Upper lobe of left lung (tissue), 6 donors: Measurements from ENCODE around the gene SLC26A2. TPM values are rescaled to one million over a fixed set of nuclear protein-coding genes. Genes with fewer than 3 reads are reported as not detected.
A peak's percentile ranks its signal among the peaks of the same experiment; 100 is the strongest.

Source experiments
- ATAC-seq, 2 donors: fragments of 200-7000 bp; cut with Tn5 transposase; one replicate each; pipeline ENCODE4 v1.9.1; 2022; ENCODE audit warnings: mild to moderate bottlenecking in 2 of 2, moderate library complexity in 2 of 2; ENCODE audit not compliant: low FRiP score in 2 of 2
- DNase-seq, 2 donors: peaks; one replicate each; pipeline ENCODE4 v3.0.0-alpha.2; 2019 to 2020
- H3K27ac ChIP-seq, 4 donors: fragments of 200-600 bp; sonication (generic); one replicate each; pipeline ENCODE4 v1.5.1; 2016 to 2019
- H3K27me3 ChIP-seq, 4 donors: fragments of 200-600 bp; sonication (generic); one replicate each; pipeline ENCODE4 v1.5.1; 2017 to 2019
- H3K36me3 ChIP-seq, 4 donors: fragments of 200-600 bp; sonication (generic); one replicate each; pipeline ENCODE4 v1.5.1; 2016 to 2019
- H3K4me1 ChIP-seq, 4 donors: fragments of 200-600 bp; sonication (generic); one replicate each; pipeline ENCODE4 v1.5.1; 2018 to 2019
- H3K4me3 ChIP-seq, 4 donors: fragments of 200-600 bp; sonication (generic); one replicate each; pipeline ENCODE4 v1.5.1; 2017 to 2019; ENCODE audit warnings: mild to moderate bottlenecking in 2 of 4, moderate library complexity in 1 of 4
- H3K9me3 ChIP-seq, 4 donors: fragments of 200-600 bp; sonication (generic); one replicate each; pipeline ENCODE4 v1.5.1; 2018 to 2019
- EP300 ChIP-seq, 4 donors: sonication (generic); formaldehyde crosslinking; IDR thresholded peaks; one replicate each; pipeline ENCODE4 v1.5.1; 2017; ENCODE audit warnings: antibody characterized with exemption in 4 of 4, control low read depth in 2 of 4
- POLR2A ChIP-seq, 4 donors: fragments of 450-650 bp; IDR thresholded peaks; one replicate each; pipeline ENCODE4 v1.5.1; 2016 to 2017; ENCODE audit warnings: antibody characterized with exemption in 4 of 4, mild to moderate bottlenecking in 2 of 4
- POLR2AphosphoS5 ChIP-seq, 2 donors: sonication (generic); formaldehyde crosslinking; IDR thresholded peaks; one replicate each; pipeline ENCODE4 v1.5.1; 2017; ENCODE audit warnings: antibody characterized with exemption in 2 of 2
- WGBS, 2 donors: methylation state at CpG; one replicate each; pipeline ENCODE4 v1.1.5; 2017 to 2018; 5-methylcytosine and 5-hydroxymethylcytosine counted together
- total RNA-seq, 6 donors: library from RNA; depleted of rRNA in 4 of 6; stranded (reverse); fragments of >200 nt in 4 of 6; gene quantifications; one replicate each; pipeline versions ENCODE4 v1.1.0 to v1.2.1, GENCODE V29; 2016 to 2021
- TF ChIP-seq, protein P1 (sequence below), 6 experiments: fragments of 450-650 bp in 4 of 6; fragments of 200-600 bp in 2 of 6; sonication (generic) in 2 of 6; IDR thresholded peaks; one replicate each; pipeline ENCODE4 v1.5.1; 2016 to 2019; ENCODE audit warnings: antibody characterized with exemption in 6 of 6
- donor health status: DM: no; HTN: no; CAD: no; lungs with moderate emphysema.
- donor health status: DM: no; HTN: yes; CAD: no; lungs with severe emphysema.

Gene SLC26A2
- total RNA-seq, 6 donors from 2014 or later = 7.3 to 21.6 (median 16.8) TPM

DNA sequence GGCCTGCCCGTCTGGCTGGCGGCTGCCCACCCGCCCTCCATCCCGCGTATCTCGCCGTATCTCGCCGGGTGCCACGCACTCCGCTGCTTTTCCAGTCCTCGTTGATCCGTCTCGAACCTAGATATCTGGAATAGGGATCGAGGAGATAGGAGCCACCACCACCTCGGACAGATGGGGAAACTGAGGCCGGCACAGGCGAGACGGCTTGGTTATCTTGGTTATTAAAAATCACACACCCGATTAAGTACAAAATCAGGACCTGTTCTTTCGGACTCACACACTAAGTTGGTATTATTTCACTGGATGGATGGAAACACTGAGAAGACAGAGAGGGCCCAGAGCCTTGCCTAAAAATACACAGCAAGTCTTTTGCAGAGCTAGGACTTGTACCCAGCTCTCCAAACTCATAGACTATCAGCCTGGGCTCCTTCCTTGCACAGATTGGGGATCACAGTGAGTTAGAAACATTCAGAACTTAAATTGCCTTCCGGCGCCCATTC, 678 bp downstream of the SLC26A2 start:
- H3K27ac ChIP-seq = peak overlapping the region; percentile 88 to 93 (median 92)

DNA sequence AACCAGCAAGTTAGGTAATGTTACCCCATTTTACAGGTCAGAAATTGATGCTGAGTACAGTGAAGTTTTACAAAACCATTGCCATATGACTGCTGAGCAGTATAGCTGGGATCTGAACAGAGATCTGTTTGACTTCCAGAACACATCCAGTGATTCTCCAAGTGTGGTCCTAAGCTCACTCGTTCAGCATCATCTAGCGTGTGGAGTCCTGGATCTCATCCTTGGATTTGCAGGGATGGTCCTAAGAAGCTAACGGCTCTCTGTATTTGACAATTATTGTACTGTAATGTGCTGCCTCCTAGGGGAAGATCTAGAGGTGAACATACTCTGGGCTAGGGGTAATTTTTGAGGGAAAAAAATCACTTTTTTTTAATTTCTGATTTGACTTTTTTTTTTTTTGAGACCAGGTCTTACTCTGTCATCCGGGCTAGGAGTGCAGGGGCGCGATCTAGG, 1.4 kb downstream of the SLC26A2 start:
- Histone ChIP-seq H3K27me3 (no peaks in the 10 kb centered on the region), H3K27ac (peak overlapping the region in 1 of 4 donors; percentile 90), H3K9me3 (no peaks in the 10 kb centered on the region), H3K36me3 (no peaks in the 10 kb centered on the region), H3K4me1 (peaks cover 10 to 27% (median 16%) of the 10 kb centered on the region in 4 donors), H3K4me3 (peak overlapping the region in 3 of 4 donors; percentile 78 to 93 (median 84))
- DNase-seq (no peak), ATAC-seq (no peak)
- 56 to 75% methylated on average over 6 of the region's 6 CpGs for WGBS, 2 donors
- TF ChIP-seq, protein P1, sequence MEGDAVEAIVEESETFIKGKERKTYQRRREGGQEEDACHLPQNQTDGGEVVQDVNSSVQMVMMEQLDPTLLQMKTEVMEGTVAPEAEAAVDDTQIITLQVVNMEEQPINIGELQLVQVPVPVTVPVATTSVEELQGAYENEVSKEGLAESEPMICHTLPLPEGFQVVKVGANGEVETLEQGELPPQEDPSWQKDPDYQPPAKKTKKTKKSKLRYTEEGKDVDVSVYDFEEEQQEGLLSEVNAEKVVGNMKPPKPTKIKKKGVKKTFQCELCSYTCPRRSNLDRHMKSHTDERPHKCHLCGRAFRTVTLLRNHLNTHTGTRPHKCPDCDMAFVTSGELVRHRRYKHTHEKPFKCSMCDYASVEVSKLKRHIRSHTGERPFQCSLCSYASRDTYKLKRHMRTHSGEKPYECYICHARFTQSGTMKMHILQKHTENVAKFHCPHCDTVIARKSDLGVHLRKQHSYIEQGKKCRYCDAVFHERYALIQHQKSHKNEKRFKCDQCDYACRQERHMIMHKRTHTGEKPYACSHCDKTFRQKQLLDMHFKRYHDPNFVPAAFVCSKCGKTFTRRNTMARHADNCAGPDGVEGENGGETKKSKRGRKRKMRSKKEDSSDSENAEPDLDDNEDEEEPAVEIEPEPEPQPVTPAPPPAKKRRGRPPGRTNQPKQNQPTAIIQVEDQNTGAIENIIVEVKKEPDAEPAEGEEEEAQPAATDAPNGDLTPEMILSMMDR (IDR thresholded peaks at IDR 0.05) = peak in 3 of 6 experiments; percentile 34 to 54 (median 37)
- TF ChIP-seq POLR2AphosphoS5 (IDR thresholded peaks at IDR 0.05) = no peak

More for the DNA sequence above, 678 bp downstream of the SLC26A2 start:
- Histone ChIP-seq H3K27me3 (no peaks in the 10 kb centered on the region), H3K4me1 (peaks cover 10 to 27% (median 16%) of the 10 kb centered on the region in 4 donors), H3K4me3 (peak overlapping the region; percentile 78 to 93 (median 88)), H3K36me3 (no peaks in the 10 kb centered on the region), H3K9me3 (no peaks in the 10 kb centered on the region)
- DNase-seq (no peak), ATAC-seq (peak in 1 of 2 donors; percentile 3)
- WGBS, 2 donors = 15 to 39% methylated on average over 7 to 22 of the region's 23 CpGs
- TF ChIP-seq EP300 (IDR thresholded peaks at IDR 0.05) (no peak), POLR2AphosphoS5 (IDR thresholded peaks at IDR 0.05) (no peak), POLR2A (IDR thresholded peaks at IDR 0.05) (no peak)
- TF ChIP-seq, protein P1 (IDR thresholded peaks at IDR 0.05) = no peak

DNA sequence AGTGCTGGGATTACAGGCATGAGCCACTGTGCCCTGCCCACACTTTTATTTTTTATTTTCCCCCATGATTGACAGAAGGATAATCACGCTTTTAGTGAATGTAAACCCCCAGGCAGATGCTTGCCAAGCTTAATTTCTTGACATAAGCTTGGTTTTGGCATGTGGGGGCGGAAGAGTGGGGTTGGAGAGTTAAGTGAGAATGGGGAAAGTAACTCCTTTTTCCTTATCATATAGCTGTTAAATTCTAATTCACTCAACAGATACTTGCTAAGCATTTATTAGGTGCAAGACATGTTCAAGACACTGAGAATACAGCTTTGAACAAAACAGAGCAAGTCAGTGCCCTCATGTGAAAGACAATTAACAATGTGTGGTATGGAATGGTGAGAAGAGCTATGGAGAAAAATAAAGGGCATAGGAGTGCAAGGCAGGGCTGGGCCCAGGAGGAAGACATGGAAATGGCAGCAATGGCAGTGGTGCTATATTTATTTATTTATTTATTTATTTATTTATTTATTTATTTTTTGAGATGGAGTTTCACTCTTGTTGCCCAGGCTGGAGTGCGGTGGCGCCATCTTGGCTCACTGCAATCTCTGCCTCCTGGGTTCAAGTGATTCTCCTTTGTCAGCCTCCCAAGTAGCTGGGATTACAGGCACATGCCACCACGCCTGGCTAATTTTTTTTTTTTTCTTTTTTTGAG, 2.2 kb downstream of the SLC26A2 start:
- H3K36me3 ChIP-seq = no peaks in the 10 kb centered on the region
- no peak for TF ChIP-seq POLR2AphosphoS5 (IDR thresholded peaks at IDR 0.05)
- TF ChIP-seq, protein P1 (IDR thresholded peaks at IDR 0.05) = no peak
- TF ChIP-seq POLR2A (IDR thresholded peaks at IDR 0.05) = no peak
- no peak for TF ChIP-seq EP300 (IDR thresholded peaks at IDR 0.05)
- no peak overlapping the region for H3K27ac ChIP-seq
- no peaks in the 10 kb centered on the region for H3K9me3 ChIP-seq
- no peak for ATAC-seq
- H3K4me1 ChIP-seq = peaks cover 10 to 27% (median 16%) of the 10 kb centered on the region in 4 donors
- no peaks in the 10 kb centered on the region for H3K27me3 ChIP-seq
- no peak for DNase-seq
- 95 to 96% methylated on average over 5 of the region's 5 CpGs for WGBS, 2 donors
- no peak overlapping the region for H3K4me3 ChIP-seq

DNA sequence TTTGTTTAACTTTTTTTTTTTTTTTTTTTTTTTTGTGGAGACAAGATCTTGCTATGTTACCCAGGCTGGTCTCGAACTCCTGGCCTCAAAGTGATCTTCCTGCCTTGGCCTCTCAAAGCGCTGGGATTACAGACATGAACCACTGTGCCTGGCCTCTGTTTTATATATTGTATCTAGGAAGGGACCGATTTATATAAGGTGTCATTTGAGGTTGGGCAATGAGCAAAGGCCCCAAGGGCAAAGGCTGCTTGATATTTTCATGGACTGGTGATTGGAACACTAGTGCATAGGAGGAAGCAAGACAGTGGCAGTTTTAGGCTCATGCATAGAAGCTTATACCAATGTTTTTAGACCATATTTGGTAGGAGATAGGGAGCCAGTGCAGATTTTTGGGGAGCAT, 3.2 kb downstream of the SLC26A2 start:
- H3K9me3 ChIP-seq = no peaks in the 10 kb centered on the region
- no peaks in the 10 kb centered on the region for H3K27me3 ChIP-seq
- ATAC-seq = no peak
- H3K4me3 ChIP-seq = no peak overlapping the region
- H3K4me1 ChIP-seq = peaks cover 10 to 27% (median 16%) of the 10 kb centered on the region in 4 donors
- H3K27ac ChIP-seq = no peak overlapping the region
- H3K36me3 ChIP-seq = no peaks in the 10 kb centered on the region
- 98 to 100% methylated on average over 3 of the region's 3 CpGs for WGBS, 2 donors
- no peak for TF ChIP-seq EP300 (IDR thresholded peaks at IDR 0.05)
- TF ChIP-seq POLR2A (IDR thresholded peaks at IDR 0.05) = no peak
- TF ChIP-seq, protein P1 (IDR thresholded peaks at IDR 0.05) = no peak
- no peak for TF ChIP-seq POLR2AphosphoS5 (IDR thresholded peaks at IDR 0.05)
- DNase-seq = no peak
